Measurements from ENCODE around the gene INVS. TPM values are rescaled to one million over a fixed set of nuclear protein-coding genes. Genes with fewer than 3 reads are reported as not detected.

INVS gene
- total and polyA plus RNA-seq, 2 of the 4 experiments (the other 2 are of a cell fraction) = 9.2 to 33.5 TPM

GRCh38 chr9:100294806-100295205 is 195.8 kb downstream of the INVS start:
- H2BK5ac ChIP-seq (ENCODE audit: low read depth, low read length, poor library complexity, severe bottlenecking) = no peak overlapping the region
- H3K4ac ChIP-seq (ENCODE audit: low read depth, low read length) = no peak overlapping the region
- no peak overlapping the region for H3K23ac ChIP-seq (ENCODE audit: low read depth, low read length)
- no peak overlapping the region for H3K56ac ChIP-seq (ENCODE audit: extremely low read depth, insufficient read depth, low read length)
- H3K36me3 ChIP-seq (ENCODE audit: control insufficient read depth, insufficient read depth, low read length) = peaks cover 46% of the 10 kb centered on the region
- H3K9me1 ChIP-seq (ENCODE audit: insufficient read depth, low read length) = peaks cover 13% of the 10 kb centered on the region; the same call in 1 of the 2 replicates
- TF ChIP-seq CTCF (conservative IDR thresholded peaks at IDR 0.05; ENCODE audit: low read depth, low read length) = no peak
- TF ChIP-seq CHD1 (IDR thresholded peaks at IDR 0.05; ENCODE audit: low read depth, low read length) = no peak
- no peak for TF ChIP-seq MAFK (IDR thresholded peaks at IDR 0.05; ENCODE audit: low read depth, low read length)
- TF ChIP-seq RCOR1 (IDR thresholded peaks at IDR 0.05; ENCODE audit: insufficient replicate concordance, low read length) = no peak
- no peak for TF ChIP-seq FOS (IDR thresholded peaks at IDR 0.05; ENCODE audit: low read depth, low read length)
- H3K4me2 ChIP-seq (ENCODE audit: low read depth, low read length) = no peak overlapping the region
- intact Hi-C loops (cut with micrococcal nuclease) = loop anchor here (10.0 kb wide), 1 partner anchor 170 kb away; no protein-coding TSS in a partner anchor
- dilution Hi-C loops (cut with HindIII; ENCODE audit: low sequenced_read_pairs, unreplicated experiment) = no loop called here
- no CpG with 5 or more reads among the region's 6 CpGs for WGBS, 2 experiments (ENCODE audit: extremely low coverage in 2 of 2, insufficient read length in 1 of 2)
- ATAC-seq (ENCODE audit: low read depth) = no peak
- H3K9me3 ChIP-seq (ENCODE audit: control insufficient read depth, insufficient read depth, low read length) = no peaks in the 10 kb centered on the region
- H2AFZ ChIP-seq (replicated peaks; ENCODE audit: low read length, poor library complexity) = no peak overlapping the region
- H2AK5ac ChIP-seq (ENCODE audit: low read depth, low read length) = no peak overlapping the region
- ChIA-PET POLR2A (ENCODE audit: unreplicated experiment) (no interaction called here), CTCF (no interaction called here)
- no peak overlapping the region for H3K18ac ChIP-seq (ENCODE audit: low read depth, low read length)
- no TSS peak for BruUV-seq (replicated peaks)
- no peak overlapping the region for H3K9ac ChIP-seq (ENCODE audit: low read depth, low read length)
- H2BK120ac ChIP-seq (ENCODE audit: low read depth, low read length) = no peak overlapping the region
- no peak for DNase-seq
- H3K27me3 ChIP-seq (ENCODE audit: control insufficient read depth, insufficient read depth, low read length) = no peaks in the 10 kb centered on the region
- H4K5ac ChIP-seq (ENCODE audit: low read depth, low read length) = no peak overlapping the region
- no peak overlapping the region for H3K27ac ChIP-seq (ENCODE audit: insufficient read depth, low read length)
- no peak overlapping the region for H2AK9ac ChIP-seq (replicated peaks; ENCODE audit: low read depth, low read length, poor library complexity)
- in situ Hi-C loops (cut with MboI; ENCODE audit: low sequenced_read_pairs) = no loop called here
- no peak overlapping the region for H4K8ac ChIP-seq (ENCODE audit: low read depth in 2 of 2, low read length in 2 of 2)
- H4K91ac ChIP-seq (ENCODE audit: insufficient read depth, low read depth, low read length) = no peak overlapping the region
- peaks cover 5% of the 10 kb centered on the region for H4K20me1 ChIP-seq (ENCODE audit: insufficient read depth, low read length)
- H3K14ac ChIP-seq (replicated peaks; ENCODE audit: low read depth, low read length) = no peak overlapping the region
- H2BK15ac ChIP-seq (ENCODE audit: low read depth, low read length) = no peak overlapping the region
- H3K4me1 ChIP-seq (ENCODE audit: control insufficient read depth, insufficient read depth, low read length) = no peaks in the 10 kb centered on the region
- H3K79me1 ChIP-seq (ENCODE audit: low read depth in 1 of 2, low read length in 2 of 2) = peaks cover 13 to 30% of the 10 kb centered on the region in 2 experiments
- H2BK20ac ChIP-seq (ENCODE audit: low read depth, low read length) = no peak overlapping the region
- H3K4me3 ChIP-seq (ENCODE audit: insufficient read depth, low read depth, low read length) = no peak overlapping the region
